ENCODE results near the gene PARVA. TPM values are rescaled to one million over a fixed set of nuclear protein-coding genes. Genes with fewer than 3 reads are reported as not detected.

Gene PARVA
- total RNA-seq, 1 experiment from 2014 or later: 36.7 TPM

- no peak overlapping the region for H3K27ac Mint-ChIP-seq (ENCODE audit: low read depth, unreplicated experiment)
- H3K27me3 Mint-ChIP-seq (ENCODE audit: insufficient read depth, unreplicated experiment): no peaks in the 10 kb centered on the region
- ChIA-PET CTCF (interaction anchor here (0.6 to 0.9 kb wide), 2 partner anchors 9 to 435 kb away, joined by 3 to 7 read pairs; no protein-coding TSS in a partner anchor), POLR2A (interaction anchor here (1.4 kb wide), 1 partner anchor 238 kb away, joined by 3 read pairs; no protein-coding TSS in a partner anchor)
- H3K4me1 Mint-ChIP-seq (ENCODE audit: insufficient read depth, unreplicated experiment): peaks cover 29% of the 10 kb centered on the region
- H3K4me3 Mint-ChIP-seq (ENCODE audit: unreplicated experiment): no peak overlapping the region
- H3K36me3 Mint-ChIP-seq (ENCODE audit: insufficient read depth, unreplicated experiment): peaks cover 4% of the 10 kb centered on the region
- BruUV-seq (replicated peaks): no TSS peak
- intact Hi-C loops (cut with micrococcal nuclease): no loop called here
- H3K9me3 Mint-ChIP-seq (ENCODE audit: unreplicated experiment): no peaks in the 10 kb centered on the region
- no peak for TF ChIP-seq CTCF (IDR thresholded peaks at IDR 0.05; ENCODE audit: unreplicated experiment)
- DNase-seq (ENCODE audit: unreplicated experiment): no peak
These were observed 154.3 kb downstream of the PARVA start for GRCh38 chr11:12531681-12532080.

GRCh38 chr11:12532580-12532979, 155.2 kb downstream of the PARVA start:
- Mint-ChIP-seq H3K27ac (ENCODE audit: low read depth, unreplicated experiment) (no peak overlapping the region), H3K4me3 (ENCODE audit: unreplicated experiment) (no peak overlapping the region), H3K9me3 (ENCODE audit: unreplicated experiment) (no peaks in the 10 kb centered on the region), H3K27me3 (ENCODE audit: insufficient read depth, unreplicated experiment) (no peaks in the 10 kb centered on the region), H3K36me3 (ENCODE audit: insufficient read depth, unreplicated experiment) (peaks cover 4% of the 10 kb centered on the region), H3K4me1 (ENCODE audit: insufficient read depth, unreplicated experiment) (peaks cover 23% of the 10 kb centered on the region)
- TF ChIP-seq CTCF (IDR thresholded peaks at IDR 0.05; ENCODE audit: unreplicated experiment): no peak
- no TSS peak for BruUV-seq (replicated peaks)
- no peak for DNase-seq (ENCODE audit: unreplicated experiment)
- ChIA-PET POLR2A (interaction anchor here (1.4 kb wide), 1 partner anchor 237 kb away, joined by 3 read pairs; no protein-coding TSS in a partner anchor), CTCF (interaction anchor here (0.5 kb wide), 1 partner anchor 155 kb away, joined by 3 read pairs; no protein-coding TSS in a partner anchor)
- intact Hi-C loops (cut with micrococcal nuclease): no loop called here

GRCh38 chr11:12534549-12534948, 157.2 kb downstream of the PARVA start:
- ChIA-PET CTCF (no interaction called here), POLR2A (no interaction called here)
- H3K36me3 Mint-ChIP-seq (ENCODE audit: insufficient read depth, unreplicated experiment): peaks cover 4% of the 10 kb centered on the region
- no peaks in the 10 kb centered on the region for H3K9me3 Mint-ChIP-seq (ENCODE audit: unreplicated experiment)
- no peak overlapping the region for H3K4me3 Mint-ChIP-seq (ENCODE audit: unreplicated experiment)
- no peaks in the 10 kb centered on the region for H3K27me3 Mint-ChIP-seq (ENCODE audit: insufficient read depth, unreplicated experiment)
- peaks cover 16% of the 10 kb centered on the region for H3K4me1 Mint-ChIP-seq (ENCODE audit: insufficient read depth, unreplicated experiment)
- no TSS peak for BruUV-seq (replicated peaks)
- DNase-seq (ENCODE audit: unreplicated experiment): no peak
- intact Hi-C loops (cut with micrococcal nuclease): no loop called here
- no peak for TF ChIP-seq CTCF (IDR thresholded peaks at IDR 0.05; ENCODE audit: unreplicated experiment)
- no peak overlapping the region for H3K27ac Mint-ChIP-seq (ENCODE audit: low read depth, unreplicated experiment)

GRCh38 chr11:12535321-12535720, 157.9 kb downstream of the PARVA start:
- TF ChIP-seq CTCF (IDR thresholded peaks at IDR 0.05; ENCODE audit: unreplicated experiment): no peak
- H3K9me3 Mint-ChIP-seq (ENCODE audit: unreplicated experiment): no peaks in the 10 kb centered on the region
- peaks cover 4% of the 10 kb centered on the region for H3K36me3 Mint-ChIP-seq (ENCODE audit: insufficient read depth, unreplicated experiment)
- ChIA-PET CTCF (interaction anchor here (1.0 kb wide), 1 partner anchor 205 kb away, joined by 6 read pairs; no protein-coding TSS in a partner anchor), POLR2A (no interaction called here)
- DNase-seq (ENCODE audit: unreplicated experiment): no peak
- H3K4me1 Mint-ChIP-seq (ENCODE audit: insufficient read depth, unreplicated experiment): peaks cover 20% of the 10 kb centered on the region
- intact Hi-C loops (cut with micrococcal nuclease): loop anchor here (5.0 kb wide), 1 partner anchor 267 kb away; no protein-coding TSS in a partner anchor
- H3K27ac Mint-ChIP-seq (ENCODE audit: low read depth, unreplicated experiment): no peak overlapping the region
- H3K27me3 Mint-ChIP-seq (ENCODE audit: insufficient read depth, unreplicated experiment): no peaks in the 10 kb centered on the region
- no peak overlapping the region for H3K4me3 Mint-ChIP-seq (ENCODE audit: unreplicated experiment)
- BruUV-seq (replicated peaks): no TSS peak

All from MCF 10A (cell line).